HepG2 (cell line): ENCODE measurements around the gene RNU5B-1. TPM values are rescaled to one million over a fixed set of nuclear protein-coding genes. Genes with fewer than 3 reads are reported as not detected.
A peak's percentile ranks its signal among the peaks of the same experiment; 100 is the strongest.

ENCODE experiments used
- ATAD3A ChIP-seq: sonication (generic); formaldehyde crosslinking; IDR thresholded peaks from 2 replicates; pipeline ENCODE4 v1.4.0; 2020; ENCODE audit warnings: missing genetic modification reagents
- ATF6 ChIP-seq: sonication (generic); formaldehyde crosslinking; conservative IDR thresholded peaks from 2 replicates; pipeline ENCODE4 v1.4.0; 2020; ENCODE audit warnings: missing genetic modification reagents
- BATF2 ChIP-seq: sonication (generic); formaldehyde crosslinking; IDR thresholded peaks from 2 replicates; pipeline ENCODE4 v1.8.0; 2022; ENCODE audit warnings: mild to moderate bottlenecking, missing genetic modification reagents, moderate library complexity
- CHCHD3 ChIP-seq: sonication (generic); formaldehyde crosslinking; IDR thresholded peaks from 2 replicates; pipeline ENCODE4 v1.8.0; 2022; ENCODE audit warnings: mild to moderate bottlenecking, missing genetic modification reagents, moderate library complexity
- DRAP1 ChIP-seq: IDR thresholded peaks from 2 replicates; pipeline ENCODE4 v1.6.1; 2016; ENCODE audit warnings: missing genetic modification reagents, missing compliant biosample characterization
- FOXC1 ChIP-seq: sonication (generic); formaldehyde crosslinking; IDR thresholded peaks from 2 replicates; pipeline ENCODE4 v1.8.0; 2022; ENCODE audit warnings: mild to moderate bottlenecking, missing genetic modification reagents, borderline replicate concordance
- GATAD2A ChIP-seq: IDR thresholded peaks from 2 replicates; pipeline ENCODE4 v1.6.1; 2016
- HDAC2 ChIP-seq: sonication (generic); formaldehyde crosslinking; IDR thresholded peaks from 2 replicates; pipeline ENCODE4 v1.4.0; 2020; ENCODE audit warnings: missing genetic modification reagents
- MED8 ChIP-seq: sonication (generic); formaldehyde crosslinking; IDR thresholded peaks from 2 replicates; pipeline ENCODE4 v1.8.1; 2023; ENCODE audit warnings: mild to moderate bottlenecking, missing genetic modification reagents; ENCODE audit not compliant: insufficient replicate concordance
- PRPF4 ChIP-seq: fragments of 200-400 bp; formaldehyde crosslinking; IDR thresholded peaks from 2 replicates; pipeline ENCODE4 v1.6.1; 2016; ENCODE audit warnings: low read length, low read depth; ENCODE audit not compliant: poor library complexity, severe bottlenecking
- SYNCRIP ChIP-seq: fragments of 200-400 bp; formaldehyde crosslinking; IDR thresholded peaks from 2 replicates; pipeline ENCODE4 v1.6.1; 2018; ENCODE audit warnings: mild to moderate bottlenecking, low read depth, low read length; ENCODE audit not compliant: insufficient read depth
- ZBTB10 ChIP-seq: sonication (generic); formaldehyde crosslinking; IDR thresholded peaks from 2 replicates; pipeline ENCODE4 v1.4.0; 2020; ENCODE audit warnings: missing genetic modification reagents, borderline replicate concordance
- ZFP90 ChIP-seq: sonication (generic); formaldehyde crosslinking; IDR thresholded peaks from 2 replicates; pipeline ENCODE4 v1.8.0; 2022; ENCODE audit warnings: missing genetic modification reagents, mild to moderate bottlenecking, inconsistent platforms, borderline replicate concordance
- ZMYM4 ChIP-seq: sonication (generic); formaldehyde crosslinking; IDR thresholded peaks from 2 replicates; pipeline ENCODE4 v1.8.1; 2023; ENCODE audit warnings: mild to moderate bottlenecking, missing genetic modification reagents
- ZNF205 ChIP-seq: IDR thresholded peaks from 2 replicates; pipeline ENCODE4 v1.6.1; 2018; ENCODE audit warnings: missing biosample characterization, missing genetic modification reagents
- ZNF207 ChIP-seq: fragments of 450-650 bp; IDR thresholded peaks from 2 replicates; pipeline ENCODE4 v1.6.1; 2016; ENCODE audit warnings: antibody characterized with exemption, borderline replicate concordance
- ZNF225 ChIP-seq: sonication (generic); formaldehyde crosslinking; IDR thresholded peaks from 2 replicates; pipeline ENCODE4 v1.4.0; 2020; ENCODE audit warnings: mild to moderate bottlenecking, missing genetic modification reagents
- ZNF260 ChIP-seq: sonication (generic); formaldehyde crosslinking; IDR thresholded peaks from 2 replicates; pipeline ENCODE4 v1.4.0; 2020; ENCODE audit warnings: missing genetic modification reagents, low read depth, mild to moderate bottlenecking, borderline replicate concordance
- ZNF263 ChIP-seq: sonication (generic); formaldehyde crosslinking; IDR thresholded peaks from 2 replicates; pipeline ENCODE4 v1.4.0; 2020; ENCODE audit warnings: missing genetic modification reagents
- ZNF432 ChIP-seq: sonication (generic); formaldehyde crosslinking; IDR thresholded peaks from 2 replicates; pipeline ENCODE4 v1.5.0; 2020; ENCODE audit warnings: missing genetic modification reagents, mild to moderate bottlenecking, borderline replicate concordance
- ZNF446 ChIP-seq: sonication (generic); formaldehyde crosslinking; IDR thresholded peaks from 2 replicates; pipeline ENCODE4 v1.5.0; 2020; ENCODE audit warnings: mild to moderate bottlenecking, missing genetic modification reagents
- ZNF83 ChIP-seq: sonication (generic); formaldehyde crosslinking; IDR thresholded peaks from 2 replicates; pipeline ENCODE4 v1.4.0; 2020; ENCODE audit warnings: missing genetic modification reagents, mild to moderate bottlenecking, borderline replicate concordance
- polyA plus RNA-seq, 8 experiments: library from polyadenylated mRNA; depleted of rRNA in 3 of 8; stranded (reverse) in 7 of 8; unstranded in 1 of 8; fragments of >200 nt; fragmentation: Illumina TruSeq in 4 of 8; extraction: Trizol in 4 of 8; gene quantifications; 2 replicates each; pipeline versions ENCODE4 v1.2.1 to v1.2.3, GENCODE V29; 2011 to 2016; ENCODE audit warnings: low read depth in 4 of 8, missing spikeins in 1 of 8, mixed read lengths in 1 of 8; ENCODE audit not compliant: insufficient read depth in 1 of 8
- total RNA-seq, 5 experiments: library from RNA; depleted of rRNA; stranded (reverse); fragments of >200 nt; fragmentation: Illumina TruSeq; extraction: Trizol; gene quantifications; 2 replicates each; pipeline ENCODE4 v1.2.3, GENCODE V29; 2016; ENCODE audit warnings: low read depth in 1 of 5
- TF ChIP-seq, protein P1 (sequence below): sonication (generic); formaldehyde crosslinking; IDR thresholded peaks from 2 replicates; pipeline ENCODE4 v1.4.0; 2020; ENCODE audit warnings: mild to moderate bottlenecking, missing genetic modification reagents
- TF ChIP-seq, protein P2 (sequence below): sonication (generic); formaldehyde crosslinking; IDR thresholded peaks from 2 replicates; pipeline ENCODE4 v1.8.1; 2023; ENCODE audit warnings: mild to moderate bottlenecking, moderate library complexity, missing genetic modification reagents

Gene RNU5B-1
- total and polyA plus RNA-seq, 2 of the 13 experiments (the other 11 are each of a cell fraction or from before 2014, with no cell fraction given): 1,646 TPM; not detected in 1

- peak; percentile 50; the same call in 1 of the 2 replicates for TF ChIP-seq ZBTB10 (CRISPR knock-in tag)
- TF ChIP-seq DRAP1 (CRISPR knock-in tag): no peak
- TF ChIP-seq ZNF263 (CRISPR knock-in tag): 0 out of 2 replicates have a peak, but pooled peaks have one; percentile 37
- no peak for TF ChIP-seq SYNCRIP
- no peak for TF ChIP-seq MED8 (CRISPR knock-in tag)
- no peak for TF ChIP-seq ZNF225
- no peak for TF ChIP-seq ATAD3A (CRISPR knock-in tag)
- no peak for TF ChIP-seq BATF2 (CRISPR knock-in tag)
- no peak for TF ChIP-seq ZNF446 (CRISPR knock-in tag)
- TF ChIP-seq, protein P1, sequence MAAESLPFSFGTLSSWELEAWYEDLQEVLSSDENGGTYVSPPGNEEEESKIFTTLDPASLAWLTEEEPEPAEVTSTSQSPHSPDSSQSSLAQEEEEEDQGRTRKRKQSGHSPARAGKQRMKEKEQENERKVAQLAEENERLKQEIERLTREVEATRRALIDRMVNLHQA (CRISPR knock-in tag): no peak
- TF ChIP-seq ZFP90 (CRISPR knock-in tag): 0 out of 2 replicates have a peak, but pooled peaks have one; percentile 21
- TF ChIP-seq HDAC2 (CRISPR knock-in tag): peak; percentile 50
- no peak for TF ChIP-seq ZNF432
- TF ChIP-seq ZNF205: 0 out of 2 replicates have a peak, but pooled peaks have one; percentile 22
- TF ChIP-seq GATAD2A (CRISPR knock-in tag): peak; percentile 83
- no peak for TF ChIP-seq PRPF4
- no peak for TF ChIP-seq ZNF260 (CRISPR knock-in tag)
- peak; percentile 62 for TF ChIP-seq ZMYM4 (CRISPR knock-in tag)
- no peak for TF ChIP-seq ATF6 (CRISPR knock-in tag)
- no peak for TF ChIP-seq ZNF83 (CRISPR knock-in tag)
- TF ChIP-seq FOXC1 (CRISPR knock-in tag): no peak
- no peak for TF ChIP-seq CHCHD3 (CRISPR knock-in tag)
- TF ChIP-seq, protein P2, sequence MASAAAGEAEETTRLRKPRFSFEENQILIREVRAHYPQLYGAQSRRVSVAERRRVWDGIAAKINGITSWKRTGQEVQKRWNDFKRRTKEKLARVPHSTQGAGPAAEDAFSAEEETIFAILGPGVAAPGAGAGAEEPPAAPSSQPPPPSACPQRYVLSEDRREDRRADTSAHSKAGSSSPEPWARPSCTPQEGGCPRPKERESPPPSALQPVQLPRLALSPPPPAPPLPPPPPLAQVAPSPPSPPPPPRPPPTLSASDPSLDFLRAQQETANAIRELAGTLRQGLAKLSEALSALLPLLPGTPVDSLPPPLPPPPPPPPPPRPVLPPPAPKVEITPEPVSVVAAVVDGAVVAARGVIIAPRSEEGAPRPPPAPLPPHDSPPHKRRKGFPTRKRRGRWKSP: no peak; the same call in 1 of the 2 replicates
- no peak for TF ChIP-seq ZNF207
Observed at GRCh38 chr15:65312400-65312916, 8.0 kb downstream of the RNU5B-1 start (continued).
